ENCODE measurements around the gene MFF.
"Not testable (repeated sequence)": the region's sequence is repeated elsewhere in the genome, so short reads cannot be mapped to it uniquely, and the experiment has no call there.

The MFF gene

GRCh38 chr2:227348324-227348723 is 23.3 kb downstream of the MFF start:
- no peaks in the 10 kb centered on the region for H3K27me3 Mint-ChIP-seq (ENCODE audit: low read depth)
- TF ChIP-seq CTCF (IDR thresholded peaks at IDR 0.05; ENCODE audit: unreplicated experiment in 3 of 3) = no peak
- H3K9me3 Mint-ChIP-seq = no peaks in the 10 kb centered on the region
- no peak overlapping the region for H3K27ac Mint-ChIP-seq
- H3K4me3 Mint-ChIP-seq = no peak overlapping the region
- peaks cover 32% of the 10 kb centered on the region for H3K36me3 Mint-ChIP-seq (ENCODE audit: low read depth)
- H3K4me1 Mint-ChIP-seq = no peaks in the 10 kb centered on the region

- Mint-ChIP-seq H3K4me1 (no peaks in the 10 kb centered on the region), H3K27ac (no peak overlapping the region), H3K27me3 (ENCODE audit: low read depth) (no peaks in the 10 kb centered on the region), H3K4me3 (no peak overlapping the region), H3K9me3 (no peaks in the 10 kb centered on the region), H3K36me3 (ENCODE audit: low read depth) (peaks cover 36% of the 10 kb centered on the region)
- TF ChIP-seq CTCF (IDR thresholded peaks at IDR 0.05; ENCODE audit: unreplicated experiment in 3 of 3) = no peak
Measured at GRCh38 chr2:227349989-227350612, 25.1 kb downstream of the MFF start.

- Mint-ChIP-seq H3K4me1 (no peaks in the 10 kb centered on the region), H3K27ac (no peak overlapping the region), H3K9me3 (no peaks in the 10 kb centered on the region), H3K27me3 (ENCODE audit: low read depth) (no peaks in the 10 kb centered on the region), H3K36me3 (ENCODE audit: low read depth) (peaks cover 41% of the 10 kb centered on the region), H3K4me3 (no peak overlapping the region)
- TF ChIP-seq CTCF (IDR thresholded peaks at IDR 0.05; ENCODE audit: unreplicated experiment in 3 of 3) = no peak
Measured at GRCh38 chr2:227351639-227352038, 26.6 kb downstream of the MFF start.

GRCh38 chr2:227360351-227360750 is 35.3 kb downstream of the MFF start:
- H3K36me3 Mint-ChIP-seq (ENCODE audit: low read depth) = peaks cover 45% of the 10 kb centered on the region

GRCh38 chr2:227363756-227364155 is 38.7 kb downstream of the MFF start:
- H3K9me3 Mint-ChIP-seq = no peaks in the 10 kb centered on the region
- H3K4me3 Mint-ChIP-seq = no peak overlapping the region
- H3K27ac Mint-ChIP-seq = no peak overlapping the region
- no peak for TF ChIP-seq CTCF (IDR thresholded peaks at IDR 0.05; ENCODE audit: unreplicated experiment in 3 of 3)
- H3K36me3 Mint-ChIP-seq (ENCODE audit: low read depth) = peaks cover 22% of the 10 kb centered on the region
- peaks cover 15% of the 10 kb centered on the region for H3K4me1 Mint-ChIP-seq
- H3K27me3 Mint-ChIP-seq (ENCODE audit: low read depth) = no peaks in the 10 kb centered on the region

More at GRCh38 chr2:227360351-227360750, 35.3 kb downstream of the MFF start:
- no peak for TF ChIP-seq CTCF (IDR thresholded peaks at IDR 0.05; ENCODE audit: unreplicated experiment in 3 of 3)
- H3K4me1 Mint-ChIP-seq = no peaks in the 10 kb centered on the region
- H3K27ac Mint-ChIP-seq = no peak overlapping the region
- H3K4me3 Mint-ChIP-seq = no peak overlapping the region
- no peaks in the 10 kb centered on the region for H3K9me3 Mint-ChIP-seq
- no peaks in the 10 kb centered on the region for H3K27me3 Mint-ChIP-seq (ENCODE audit: low read depth)

- H3K27me3 Mint-ChIP-seq (ENCODE audit: low read depth); H3K27ac Mint-ChIP-seq; H3K9me3 Mint-ChIP-seq; H3K4me3 Mint-ChIP-seq: not testable (repeated sequence)
- peaks cover 12% of the 10 kb centered on the region for H3K36me3 Mint-ChIP-seq (ENCODE audit: low read depth)
- H3K4me1 Mint-ChIP-seq = peaks cover 18% of the 10 kb centered on the region
Measured at GRCh38 chr2:227364585-227365263, 39.7 kb downstream of the MFF start.

Data from nephron (organoid).